ENCODE measurements around the gene CACNA1B. TPM values are rescaled to one million over a fixed set of nuclear protein-coding genes. Genes with fewer than 3 reads are reported as not detected.
A peak's percentile ranks its signal among the peaks of the same experiment; 100 is the strongest.

Gene CACNA1B
- total RNA-seq, 1 donor, result under 0.01 TPM

GRCh38 chr9:138020120-138020794, 142.7 kb downstream of the CACNA1B start:
- Histone ChIP-seq H3K79me2 (ENCODE audit: insufficient read depth, low read length) (no peaks in the 10 kb centered on the region), H3K4me1 (ENCODE audit: insufficient read depth, low read length) (no peaks in the 10 kb centered on the region), H3K27ac (ENCODE audit: low read depth, low read length) (no peak overlapping the region), H3K4me3 (ENCODE audit: insufficient read depth, low read length) (no peak overlapping the region), H4K20me1 (ENCODE audit: insufficient read depth, low read length) (no peaks in the 10 kb centered on the region), H3K36me3 (ENCODE audit: insufficient read depth, low read length) (no peaks in the 10 kb centered on the region), H3K27me3 (ENCODE audit: insufficient read depth, low read length) (peaks cover 21% of the 10 kb centered on the region), H3K9me3 (ENCODE audit: low read depth, low read length) (no peaks in the 10 kb centered on the region), H3K4me2 (ENCODE audit: insufficient read depth, low read length) (no peak overlapping the region), H2AFZ (ENCODE audit: low read length) (no peak overlapping the region)
- TF ChIP-seq, protein P1, sequence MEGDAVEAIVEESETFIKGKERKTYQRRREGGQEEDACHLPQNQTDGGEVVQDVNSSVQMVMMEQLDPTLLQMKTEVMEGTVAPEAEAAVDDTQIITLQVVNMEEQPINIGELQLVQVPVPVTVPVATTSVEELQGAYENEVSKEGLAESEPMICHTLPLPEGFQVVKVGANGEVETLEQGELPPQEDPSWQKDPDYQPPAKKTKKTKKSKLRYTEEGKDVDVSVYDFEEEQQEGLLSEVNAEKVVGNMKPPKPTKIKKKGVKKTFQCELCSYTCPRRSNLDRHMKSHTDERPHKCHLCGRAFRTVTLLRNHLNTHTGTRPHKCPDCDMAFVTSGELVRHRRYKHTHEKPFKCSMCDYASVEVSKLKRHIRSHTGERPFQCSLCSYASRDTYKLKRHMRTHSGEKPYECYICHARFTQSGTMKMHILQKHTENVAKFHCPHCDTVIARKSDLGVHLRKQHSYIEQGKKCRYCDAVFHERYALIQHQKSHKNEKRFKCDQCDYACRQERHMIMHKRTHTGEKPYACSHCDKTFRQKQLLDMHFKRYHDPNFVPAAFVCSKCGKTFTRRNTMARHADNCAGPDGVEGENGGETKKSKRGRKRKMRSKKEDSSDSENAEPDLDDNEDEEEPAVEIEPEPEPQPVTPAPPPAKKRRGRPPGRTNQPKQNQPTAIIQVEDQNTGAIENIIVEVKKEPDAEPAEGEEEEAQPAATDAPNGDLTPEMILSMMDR (IDR thresholded peaks at IDR 0.05; ENCODE audit: extremely low read depth, low read depth, low read length), result no peak
- no peak for DNase-seq (ENCODE audit: insufficient read length, low spot score, missing footprints)

GRCh38 chr9:138020795-138021182, 143.2 kb downstream of the CACNA1B start:
- TF ChIP-seq, protein P1 (IDR thresholded peaks at IDR 0.05; ENCODE audit: extremely low read depth, low read depth, low read length), result no peak
- no peaks in the 10 kb centered on the region for H3K9me3 ChIP-seq (ENCODE audit: low read depth, low read length)
- no peaks in the 10 kb centered on the region for H3K79me2 ChIP-seq (ENCODE audit: insufficient read depth, low read length)

DNA sequence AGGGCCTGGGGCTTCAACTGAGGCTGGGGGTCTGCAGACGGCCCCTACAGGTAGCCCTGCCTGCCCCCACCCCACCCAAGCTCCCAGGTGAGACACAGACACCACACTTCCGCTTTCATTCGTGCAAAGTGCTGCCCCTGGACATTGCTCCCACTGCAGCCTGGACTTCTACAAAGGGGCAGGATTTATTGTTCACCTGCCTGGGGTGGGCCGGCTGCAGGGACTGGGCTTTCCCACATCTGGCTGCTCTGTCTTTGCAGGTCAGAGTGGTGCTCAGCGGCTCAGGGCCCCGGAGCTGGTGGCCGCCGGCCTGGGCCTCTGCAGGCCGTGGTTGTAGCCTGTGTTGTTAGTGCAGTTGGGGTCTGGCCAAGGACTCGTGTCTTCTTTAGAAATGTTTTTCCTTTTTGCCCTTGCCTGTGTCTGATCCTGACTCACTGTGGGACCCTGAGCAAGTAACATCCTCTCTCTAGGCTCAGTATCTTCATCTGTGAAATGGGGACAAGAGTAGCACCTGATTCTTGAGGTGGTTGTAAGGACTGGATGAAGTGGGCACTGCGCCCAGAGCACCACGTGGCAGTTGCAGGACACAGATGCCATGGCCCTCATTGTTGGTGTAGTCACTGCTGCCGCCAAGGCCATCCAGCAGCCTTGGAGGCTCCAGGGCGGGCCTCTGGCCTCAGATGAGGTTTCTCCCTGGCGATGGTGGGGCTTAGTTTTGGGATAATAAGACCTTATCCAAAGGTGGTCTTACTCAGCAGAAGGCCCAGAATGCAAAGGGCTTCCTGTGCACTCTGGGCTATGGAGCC, 143.9 kb downstream of the CACNA1B start:
- H4K20me1 ChIP-seq (ENCODE audit: insufficient read depth, low read length), result no peaks in the 10 kb centered on the region
- TF ChIP-seq, protein P1 (IDR thresholded peaks at IDR 0.05; ENCODE audit: extremely low read depth, low read depth, low read length), result no peak
- H3K79me2 ChIP-seq (ENCODE audit: insufficient read depth, low read length), result no peaks in the 10 kb centered on the region
- no peaks in the 10 kb centered on the region for H3K4me1 ChIP-seq (ENCODE audit: insufficient read depth, low read length)
- no peak overlapping the region for H3K27ac ChIP-seq (ENCODE audit: low read depth, low read length)
- H2AFZ ChIP-seq (ENCODE audit: low read length), result no peak overlapping the region
- H3K4me3 ChIP-seq (ENCODE audit: insufficient read depth, low read length), result no peak overlapping the region
- H3K4me2 ChIP-seq (ENCODE audit: insufficient read depth, low read length), result no peak overlapping the region
- DNase-seq (ENCODE audit: insufficient read length, low spot score, missing footprints), result no peak
- peaks cover 21% of the 10 kb centered on the region for H3K27me3 ChIP-seq (ENCODE audit: insufficient read depth, low read length)
- H3K36me3 ChIP-seq (ENCODE audit: insufficient read depth, low read length), result no peaks in the 10 kb centered on the region
- no peaks in the 10 kb centered on the region for H3K9me3 ChIP-seq (ENCODE audit: low read depth, low read length)

More at GRCh38 chr9:138020795-138021182, 143.2 kb downstream of the CACNA1B start:
- Histone ChIP-seq H3K27me3 (ENCODE audit: insufficient read depth, low read length) (peaks cover 21% of the 10 kb centered on the region), H3K4me2 (ENCODE audit: insufficient read depth, low read length) (no peak overlapping the region), H3K27ac (ENCODE audit: low read depth, low read length) (no peak overlapping the region), H2AFZ (ENCODE audit: low read length) (no peak overlapping the region), H3K4me3 (ENCODE audit: insufficient read depth, low read length) (no peak overlapping the region), H4K20me1 (ENCODE audit: insufficient read depth, low read length) (no peaks in the 10 kb centered on the region), H3K36me3 (ENCODE audit: insufficient read depth, low read length) (no peaks in the 10 kb centered on the region), H3K4me1 (ENCODE audit: insufficient read depth, low read length) (no peaks in the 10 kb centered on the region)
- DNase-seq (ENCODE audit: insufficient read length, low spot score, missing footprints), result no peak

DNA sequence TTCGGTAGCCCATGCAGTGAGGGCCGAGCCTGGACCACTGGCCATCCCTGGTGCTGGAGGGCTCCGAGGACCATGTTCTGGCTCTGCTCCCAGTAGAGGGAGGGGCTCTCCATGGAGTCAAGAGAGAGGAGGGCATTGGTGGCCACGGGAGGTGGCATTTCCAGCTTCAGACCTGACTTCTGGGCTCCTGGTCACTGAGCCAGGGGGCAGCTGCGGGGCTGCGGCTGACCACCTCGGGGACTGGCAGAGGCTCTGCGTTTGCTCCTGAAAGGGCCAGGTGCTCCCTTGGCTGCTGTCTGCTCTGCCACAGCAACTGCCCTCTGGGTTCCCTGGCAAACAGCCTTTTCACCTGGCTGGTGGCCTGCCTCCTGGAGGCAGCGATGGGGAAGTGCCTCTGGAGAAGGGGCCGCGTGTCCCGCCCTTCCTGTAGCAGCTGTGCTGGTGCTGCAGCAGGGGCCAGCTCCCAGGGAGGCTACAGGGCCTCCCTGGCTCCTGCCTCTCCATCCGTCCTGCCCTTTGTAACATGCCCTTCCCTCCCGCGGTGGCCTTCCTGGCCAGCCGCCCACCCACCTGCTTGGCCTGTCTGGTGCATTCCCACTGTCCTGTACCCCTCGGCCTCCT, 144.6 kb downstream of the CACNA1B start:
- no peak overlapping the region for H3K4me2 ChIP-seq (ENCODE audit: insufficient read depth, low read length)
- no peaks in the 10 kb centered on the region for H3K9me3 ChIP-seq (ENCODE audit: low read depth, low read length)
- H4K20me1 ChIP-seq (ENCODE audit: insufficient read depth, low read length), result no peaks in the 10 kb centered on the region
- H3K4me1 ChIP-seq (ENCODE audit: insufficient read depth, low read length), result no peaks in the 10 kb centered on the region
- TF ChIP-seq, protein P1 (IDR thresholded peaks at IDR 0.05; ENCODE audit: extremely low read depth, low read depth, low read length), result peak; percentile 10
- H3K4me3 ChIP-seq (ENCODE audit: insufficient read depth, low read length), result no peak overlapping the region
- H3K79me2 ChIP-seq (ENCODE audit: insufficient read depth, low read length), result no peaks in the 10 kb centered on the region
- DNase-seq (ENCODE audit: insufficient read length, low spot score, missing footprints), result no peak
- H2AFZ ChIP-seq (ENCODE audit: low read length), result no peak overlapping the region
- H3K27me3 ChIP-seq (ENCODE audit: insufficient read depth, low read length), result peaks cover 21% of the 10 kb centered on the region
- no peak overlapping the region for H3K27ac ChIP-seq (ENCODE audit: low read depth, low read length)
- H3K36me3 ChIP-seq (ENCODE audit: insufficient read depth, low read length), result no peaks in the 10 kb centered on the region
